ENCODE measurements around the gene LEUTX. TPM values are rescaled to one million over a fixed set of nuclear protein-coding genes. Genes with fewer than 3 reads are reported as not detected.

Gene LEUTX
- total and polyA plus RNA-seq, 2 experiments from 2014 or later, result not detected

- Histone ChIP-seq H3K4me3 (no peak overlapping the region), H3F3A (replicated peaks; ENCODE audit: low read depth) (no peaks in the 10 kb centered on the region), H2AFZ (no peak overlapping the region), H3K79me2 (replicated peaks; ENCODE audit: insufficient read depth) (no peaks in the 10 kb centered on the region), H3K27ac (ENCODE audit: low read depth) (no peak overlapping the region), H4K20me1 (replicated peaks; ENCODE audit: insufficient read depth) (no peaks in the 10 kb centered on the region; the same call in 1 of the 2 replicates), H3K4me1 (ENCODE audit: insufficient read depth) (no peaks in the 10 kb centered on the region), H3K9me2 (ENCODE audit: insufficient read depth) (no peaks in the 10 kb centered on the region), H3K36me3 (ENCODE audit: insufficient read depth) (no peaks in the 10 kb centered on the region), H3K27me3 (ENCODE audit: insufficient read depth) (no peaks in the 10 kb centered on the region), H3K4me2 (no peak overlapping the region)
- Mint-ChIP-seq H3K4me1 (no peaks in the 10 kb centered on the region), H3K4me3 (no peak overlapping the region), H3K27me3 (ENCODE audit: insufficient read depth, low read depth, poor library complexity) (no peaks in the 10 kb centered on the region), H3K27ac (no peak overlapping the region), H3K36me3 (ENCODE audit: low read depth) (no peaks in the 10 kb centered on the region), H3K9me3 (no peaks in the 10 kb centered on the region)
- no peak for TF ChIP-seq ZNF462 (CRISPR knock-in tag; IDR thresholded peaks at IDR 0.05)
- TF ChIP-seq REST (IDR thresholded peaks at IDR 0.05; ENCODE audit: unreplicated experiment), result no peak
- no peak for TF ChIP-seq JUNB (IDR thresholded peaks at IDR 0.05; ENCODE audit: unreplicated experiment)
- TF ChIP-seq NANOG (IDR thresholded peaks at IDR 0.05; ENCODE audit: borderline replicate concordance), result no peak
- no peak for TF ChIP-seq EZH2phosphoT487 (IDR thresholded peaks at IDR 0.05; ENCODE audit: unreplicated experiment)
- TF ChIP-seq EZH2 (IDR thresholded peaks at IDR 0.05; ENCODE audit: low read depth, unreplicated experiment), result no peak
- no peak for TF ChIP-seq POLR2AphosphoS5 (IDR thresholded peaks at IDR 0.05; ENCODE audit: low read depth)
- no peak for TF ChIP-seq STAT1 (IDR thresholded peaks at IDR 0.05; ENCODE audit: unreplicated experiment)
- TF ChIP-seq CREB1 (CRISPR knock-in tag; IDR thresholded peaks at IDR 0.05; ENCODE audit: low read depth), result no peak
- TF ChIP-seq ZNF114 (CRISPR knock-in tag; IDR thresholded peaks at IDR 0.05), result no peak
- ATAC-seq (no peak), DNase-seq (ENCODE audit: low spot score) (no peak)
Observed at GRCh38 chr19:39749981-39750380, 28.7 kb upstream of the LEUTX start.
